Peyer's patch (tissue), 4 donors: ENCODE results near the gene HAS3. TPM values are rescaled to one million over a fixed set of nuclear protein-coding genes. Genes with fewer than 3 reads are reported as not detected.
"Not testable (repeated sequence)": the region's sequence is repeated elsewhere in the genome, so short reads cannot be mapped to it uniquely, and the experiment has no call there.

Experiments
- DNase-seq, 3 donors: peaks; one replicate each; pipeline ENCODE4 v3.0.0-alpha.2; 2017 to 2019
- H3K27ac ChIP-seq, 4 donors: fragments of 200-600 bp; sonication (generic); one replicate each; pipeline ENCODE4 v1.5.1; 2016 to 2019
- H3K27me3 ChIP-seq, 2 donors: fragments of 200-600 bp; sonication (generic); one replicate each; pipeline ENCODE4 v1.5.1; 2019
- H3K36me3 ChIP-seq, 3 donors: fragments of 200-600 bp; sonication (generic); one replicate each; pipeline ENCODE4 v1.5.1; 2016 to 2019
- H3K4me1 ChIP-seq, 4 donors: fragments of 200-600 bp; sonication (generic); one replicate each; pipeline ENCODE4 v1.5.1; 2016 to 2019
- H3K4me3 ChIP-seq, 4 donors: fragments of 200-600 bp; sonication (generic); 1 replicate in 3 of 4; 2 replicates in 1 of 4; pipeline ENCODE4 v1.5.1; 2016 to 2019; ENCODE audit warnings: mild to moderate bottlenecking in 1 of 4
- H3K9me3 ChIP-seq, 4 donors: fragments of 200-600 bp; sonication (generic); one replicate each; pipeline ENCODE4 v1.5.1; 2016 to 2019; ENCODE audit warnings: mild to moderate bottlenecking in 1 of 4
- POLR2A ChIP-seq, 2 donors: fragments of 450-650 bp; IDR thresholded peaks; one replicate each; pipeline ENCODE4 v1.5.1; 2017; ENCODE audit warnings: antibody characterized with exemption in 2 of 2, mild to moderate bottlenecking in 2 of 2, moderate library complexity in 2 of 2
- total RNA-seq, 4 donors: library from RNA; depleted of rRNA; stranded (reverse); fragments of >200 nt; gene quantifications; one replicate each; pipeline ENCODE4 v1.1.0, GENCODE V29; 2016
- TF ChIP-seq, protein P1 (sequence below), 6 experiments: fragments of 450-650 bp in 4 of 6; fragments of 200-600 bp in 2 of 6; sonication (generic) in 1 of 6; IDR thresholded peaks; one replicate each; pipeline ENCODE4 v1.5.1; 2017 to 2019; ENCODE audit warnings: antibody characterized with exemption in 6 of 6, mild to moderate bottlenecking in 3 of 6, moderate library complexity in 1 of 6

HAS3 gene, protein sequence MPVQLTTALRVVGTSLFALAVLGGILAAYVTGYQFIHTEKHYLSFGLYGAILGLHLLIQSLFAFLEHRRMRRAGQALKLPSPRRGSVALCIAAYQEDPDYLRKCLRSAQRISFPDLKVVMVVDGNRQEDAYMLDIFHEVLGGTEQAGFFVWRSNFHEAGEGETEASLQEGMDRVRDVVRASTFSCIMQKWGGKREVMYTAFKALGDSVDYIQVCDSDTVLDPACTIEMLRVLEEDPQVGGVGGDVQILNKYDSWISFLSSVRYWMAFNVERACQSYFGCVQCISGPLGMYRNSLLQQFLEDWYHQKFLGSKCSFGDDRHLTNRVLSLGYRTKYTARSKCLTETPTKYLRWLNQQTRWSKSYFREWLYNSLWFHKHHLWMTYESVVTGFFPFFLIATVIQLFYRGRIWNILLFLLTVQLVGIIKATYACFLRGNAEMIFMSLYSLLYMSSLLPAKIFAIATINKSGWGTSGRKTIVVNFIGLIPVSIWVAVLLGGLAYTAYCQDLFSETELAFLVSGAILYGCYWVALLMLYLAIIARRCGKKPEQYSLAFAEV
- total RNA-seq, result 1 to 10 TPM; 1.1 to 2.5 (median 1.2) TPM

DNA sequence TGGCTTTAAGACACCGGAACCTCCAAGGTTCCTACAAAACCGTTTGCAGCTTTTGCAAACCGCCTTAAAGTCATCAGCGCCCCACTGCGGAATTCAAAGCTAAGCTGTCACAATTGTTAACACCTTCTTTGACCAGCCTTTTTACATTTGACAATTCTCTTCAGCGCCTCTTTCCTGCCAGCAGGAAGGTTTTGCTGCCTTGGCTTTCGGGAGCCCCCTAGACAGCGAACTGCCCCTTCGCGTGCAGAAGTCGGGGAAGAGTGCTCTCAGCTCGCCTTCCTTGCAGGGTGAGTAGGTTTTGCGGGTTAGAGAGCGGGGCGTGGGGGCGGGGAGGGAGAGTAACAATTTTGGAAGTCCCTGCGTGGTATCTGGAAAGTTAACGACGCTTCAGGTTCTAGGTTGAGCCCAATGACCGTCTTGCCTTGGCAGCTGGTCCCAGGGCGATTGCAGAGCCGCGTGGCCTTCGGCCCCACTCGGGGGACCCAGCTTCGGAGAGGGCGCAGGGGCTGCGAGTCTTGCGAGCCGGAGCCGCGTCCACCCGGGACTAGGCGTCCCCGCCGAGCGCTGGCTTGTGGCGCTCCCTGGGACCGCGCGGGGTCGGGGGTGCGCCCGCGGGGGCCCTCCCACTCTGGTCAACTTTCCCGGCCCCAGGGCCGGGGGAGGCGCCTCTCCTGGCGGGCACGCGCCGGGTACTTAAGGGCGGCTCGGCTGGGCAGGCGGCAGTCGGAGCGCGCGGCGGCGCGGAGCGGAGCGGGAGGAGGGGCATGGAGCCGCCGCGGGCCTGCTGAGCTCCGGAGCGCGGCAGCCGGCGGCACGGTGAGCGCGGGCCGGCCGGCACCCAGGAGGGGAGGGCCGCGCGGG, at the start of gene HAS3:
TSS of gene HAS3 (plus strand) at position 153 of the 861 bp plus-strand sequence. CDS start 3,743 bp downstream, outside the sequence.
- H3K4me3 ChIP-seq, result peak within 1 kb of the TSS; percentile 30 to 55 (median 48)
- no peak for TF ChIP-seq POLR2A (IDR thresholded peaks at IDR 0.05)
- TF ChIP-seq, protein P1, sequence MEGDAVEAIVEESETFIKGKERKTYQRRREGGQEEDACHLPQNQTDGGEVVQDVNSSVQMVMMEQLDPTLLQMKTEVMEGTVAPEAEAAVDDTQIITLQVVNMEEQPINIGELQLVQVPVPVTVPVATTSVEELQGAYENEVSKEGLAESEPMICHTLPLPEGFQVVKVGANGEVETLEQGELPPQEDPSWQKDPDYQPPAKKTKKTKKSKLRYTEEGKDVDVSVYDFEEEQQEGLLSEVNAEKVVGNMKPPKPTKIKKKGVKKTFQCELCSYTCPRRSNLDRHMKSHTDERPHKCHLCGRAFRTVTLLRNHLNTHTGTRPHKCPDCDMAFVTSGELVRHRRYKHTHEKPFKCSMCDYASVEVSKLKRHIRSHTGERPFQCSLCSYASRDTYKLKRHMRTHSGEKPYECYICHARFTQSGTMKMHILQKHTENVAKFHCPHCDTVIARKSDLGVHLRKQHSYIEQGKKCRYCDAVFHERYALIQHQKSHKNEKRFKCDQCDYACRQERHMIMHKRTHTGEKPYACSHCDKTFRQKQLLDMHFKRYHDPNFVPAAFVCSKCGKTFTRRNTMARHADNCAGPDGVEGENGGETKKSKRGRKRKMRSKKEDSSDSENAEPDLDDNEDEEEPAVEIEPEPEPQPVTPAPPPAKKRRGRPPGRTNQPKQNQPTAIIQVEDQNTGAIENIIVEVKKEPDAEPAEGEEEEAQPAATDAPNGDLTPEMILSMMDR (IDR thresholded peaks at IDR 0.05), result peak in 3 of 6 experiments; percentile 28 to 45 (median 34)
- H3K36me3 ChIP-seq, result peaks cover 0 to 8% (median 0%) of the 10 kb centered on the region in 3 donors
- no peak within 1 kb of the TSS for H3K27ac ChIP-seq
- H3K9me3 ChIP-seq, result no peaks in the 10 kb centered on the region
- no peaks in the 10 kb centered on the region for H3K27me3 ChIP-seq
- H3K4me1 ChIP-seq, result peaks cover 5 to 22% (median 12%) of the 10 kb centered on the region in 4 donors
- peak in 2 of 3 donors; percentile 69 to 73 for DNase-seq

DNA sequence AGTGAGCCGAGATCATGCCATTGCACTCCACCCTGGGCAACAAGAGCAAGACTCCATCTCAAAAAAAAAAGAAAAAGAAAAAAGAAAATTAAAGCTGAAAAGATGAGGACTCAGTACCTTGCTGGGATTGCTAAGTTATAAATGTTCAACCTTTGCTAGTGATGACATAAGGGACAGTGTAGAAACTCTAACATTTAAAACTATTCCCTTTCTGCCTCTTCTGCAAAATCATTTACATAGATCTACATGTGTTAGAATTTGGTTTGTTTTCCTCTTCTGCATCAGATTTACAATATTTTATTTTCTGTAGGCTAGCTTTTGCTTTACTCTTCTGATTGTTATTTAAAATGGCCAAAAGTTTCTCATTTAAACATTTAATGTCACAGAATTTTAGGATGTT, 49.5 kb upstream of the HAS3 start:
- Histone ChIP-seq H3K27me3 (no peaks in the 10 kb centered on the region), H3K4me1 (no peaks in the 10 kb centered on the region), H3K36me3 (no peaks in the 10 kb centered on the region), H3K27ac (no peak overlapping the region), H3K9me3 (no peaks in the 10 kb centered on the region), H3K4me3 (no peak overlapping the region)
- DNase-seq, result no peak
- TF ChIP-seq POLR2A (IDR thresholded peaks at IDR 0.05), result no peak
- TF ChIP-seq, protein P1 (IDR thresholded peaks at IDR 0.05), result no peak

DNA sequence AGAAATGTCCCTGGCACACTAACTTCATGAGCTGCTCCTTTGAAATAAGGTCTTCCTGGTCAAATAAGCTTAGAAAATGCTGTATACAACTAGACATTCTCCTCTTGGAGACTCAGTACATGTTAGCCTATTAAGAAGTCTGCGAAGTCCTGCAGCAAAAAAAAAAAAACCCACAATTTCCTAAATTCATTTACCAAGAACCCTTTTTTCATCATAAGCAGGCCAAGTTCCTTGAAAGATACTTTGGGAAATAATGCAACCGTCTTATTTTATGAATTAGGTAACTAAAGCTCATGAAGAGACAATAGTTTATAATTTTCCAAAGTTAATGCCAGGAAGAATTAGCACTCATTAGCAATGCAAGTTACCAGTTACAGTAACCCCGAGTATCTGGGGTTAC, 49.0 kb upstream of the HAS3 start:
- no peaks in the 10 kb centered on the region for H3K36me3 ChIP-seq
- H3K27me3 ChIP-seq, result no peaks in the 10 kb centered on the region
- no peak for TF ChIP-seq POLR2A (IDR thresholded peaks at IDR 0.05)
- TF ChIP-seq, protein P1 (IDR thresholded peaks at IDR 0.05), result no peak
- H3K4me1 ChIP-seq, result no peaks in the 10 kb centered on the region
- no peak overlapping the region for H3K4me3 ChIP-seq
- DNase-seq, result no peak
- no peaks in the 10 kb centered on the region for H3K9me3 ChIP-seq
- no peak overlapping the region for H3K27ac ChIP-seq

DNA sequence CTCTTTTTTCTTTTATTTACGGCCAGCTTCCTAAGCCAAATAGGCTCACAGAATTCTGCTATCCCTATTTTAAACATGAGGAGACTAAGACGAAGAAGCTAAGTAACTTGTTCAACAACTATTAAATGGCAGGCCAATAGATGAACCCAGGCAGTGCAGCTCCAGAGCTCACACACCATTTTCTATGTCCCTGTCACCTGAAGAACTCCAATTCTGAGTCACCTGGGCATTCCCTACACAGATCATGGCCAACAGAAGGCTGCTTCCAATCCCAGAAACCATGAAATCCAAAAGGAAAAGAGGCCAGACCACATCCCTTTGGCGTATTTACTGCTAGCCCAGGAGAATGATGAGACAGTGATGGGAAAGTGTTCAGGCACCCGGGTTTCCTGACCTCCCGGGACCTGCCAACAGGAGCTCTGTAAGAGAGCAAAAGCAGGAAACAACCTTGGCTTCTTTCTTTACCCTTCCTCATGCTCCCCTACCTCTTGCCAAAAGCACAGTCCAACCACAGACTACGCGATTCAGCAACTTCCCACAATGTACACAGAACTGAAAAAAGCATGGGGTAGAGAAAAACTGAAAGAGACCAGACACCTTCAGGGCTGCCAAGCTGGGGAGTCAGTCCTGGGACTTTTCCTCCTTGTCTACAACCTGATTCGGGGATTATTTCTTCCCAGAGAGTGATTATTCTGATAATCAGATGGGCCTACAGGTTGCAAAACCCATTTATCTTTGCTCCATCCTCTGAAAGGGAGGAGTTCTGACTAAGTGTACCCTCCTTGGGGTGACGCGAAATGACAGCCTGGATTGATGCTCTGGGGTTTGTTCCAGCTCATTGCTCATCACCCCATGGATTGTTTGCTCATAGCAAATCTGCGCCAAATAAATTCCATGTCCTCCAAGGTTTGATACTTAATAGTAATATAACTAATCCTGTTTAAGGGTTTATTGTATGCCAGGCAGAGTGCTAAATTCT, 47.8 kb upstream of the HAS3 start:
- no peaks in the 10 kb centered on the region for H3K36me3 ChIP-seq
- DNase-seq, result no peak
- TF ChIP-seq, protein P1 (IDR thresholded peaks at IDR 0.05), result no peak
- TF ChIP-seq POLR2A (IDR thresholded peaks at IDR 0.05), result no peak

DNA sequence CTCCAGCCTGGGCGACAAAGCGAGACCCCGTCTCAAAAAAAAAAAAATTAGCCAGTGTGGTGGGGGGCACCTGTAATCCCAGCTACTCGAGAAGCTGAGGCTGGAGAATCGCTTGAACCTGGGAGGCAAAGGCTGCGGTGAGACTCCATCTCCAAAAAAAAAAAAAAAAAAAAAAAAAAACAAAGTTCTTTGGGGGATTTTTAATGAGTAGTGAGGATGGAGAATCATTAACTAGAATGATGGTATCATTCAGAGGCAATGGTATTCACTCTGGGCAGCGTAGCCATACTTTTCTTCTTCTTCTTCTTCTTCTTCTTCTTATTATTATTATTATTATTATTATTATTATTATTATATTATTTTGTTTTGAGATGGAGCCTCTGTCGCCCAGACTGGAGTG, 42.0 kb upstream of the HAS3 start:
- H3K27me3 ChIP-seq, H3K4me3 ChIP-seq, H3K4me1 ChIP-seq, H3K9me3 ChIP-seq, H3K27ac ChIP-seq, H3K36me3 ChIP-seq, DNase-seq: not testable (repeated sequence)

More for the DNA sequence above, 47.8 kb upstream of the HAS3 start:
- Histone ChIP-seq H3K27me3 (no peaks in the 10 kb centered on the region), H3K27ac (peak overlapping the region in 1 of 4 donors; percentile 19), H3K9me3 (no peaks in the 10 kb centered on the region), H3K4me3 (no peak overlapping the region), H3K4me1 (no peaks in the 10 kb centered on the region)
